Measurements from ENCODE around the gene MLEC.

Gene MLEC

DNA sequence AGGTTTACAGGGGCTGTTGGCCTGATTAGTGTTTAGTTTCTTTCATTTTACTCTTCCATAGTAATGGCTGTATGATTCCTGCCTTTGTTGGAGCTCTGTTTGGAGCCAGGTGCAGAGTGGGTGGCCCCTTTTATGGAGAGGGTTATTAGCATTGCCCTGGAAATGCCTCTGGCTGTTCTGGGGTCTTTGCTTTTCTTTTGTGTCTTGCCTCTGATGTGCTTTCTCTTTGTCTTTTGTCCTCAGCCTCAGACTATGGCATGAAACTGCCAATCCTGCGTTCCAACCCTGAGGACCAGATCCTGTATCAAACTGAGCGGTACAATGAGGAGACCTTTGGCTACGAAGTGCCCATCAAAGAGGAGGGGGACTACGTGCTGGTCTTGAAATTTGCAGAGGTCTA is 6.9 kb downstream of the MLEC start:
- DNase-seq (ENCODE audit: low spot score) = no peak

DNA sequence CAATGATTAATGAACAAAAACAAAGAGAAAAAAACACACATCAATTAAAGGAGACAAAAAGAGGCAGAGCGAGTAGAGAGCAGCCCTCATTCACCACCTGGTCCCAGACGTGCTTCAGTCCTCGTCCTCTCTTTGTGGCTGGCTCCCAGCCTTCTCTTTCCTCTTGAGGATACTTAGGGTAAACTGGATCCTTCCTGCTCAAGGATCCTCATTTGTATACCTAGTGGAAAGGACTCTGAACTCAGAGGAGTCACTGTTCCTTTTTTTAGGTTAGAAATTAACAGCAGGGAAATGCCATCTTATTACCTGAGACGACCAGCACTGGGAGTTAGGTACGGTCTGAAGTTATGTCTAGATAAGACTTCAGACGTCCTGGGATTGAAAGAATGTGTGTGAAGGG is 9.7 kb downstream of the MLEC start:
- no peak for DNase-seq (ENCODE audit: low spot score)

DNA sequence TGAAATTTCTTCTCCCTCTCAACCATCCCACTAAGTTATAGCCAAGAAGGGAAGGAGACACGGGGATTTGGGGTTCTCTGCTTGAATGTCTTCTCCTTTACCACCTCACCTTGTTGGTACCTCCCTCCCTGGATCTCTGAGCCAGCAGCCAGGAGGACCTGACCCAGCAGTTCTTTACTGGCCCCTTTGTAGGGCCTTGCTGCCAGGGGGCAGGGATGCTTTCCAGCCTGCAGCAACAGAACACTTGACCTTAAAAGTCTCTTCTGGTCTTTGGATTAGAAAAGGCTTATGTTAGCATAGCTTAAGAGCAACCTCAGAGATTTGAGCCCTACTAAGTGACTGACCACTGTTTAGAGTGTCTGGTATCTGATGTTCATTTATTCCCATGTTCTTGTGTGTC is 10.4 kb downstream of the MLEC start:
- no peak for DNase-seq (ENCODE audit: low spot score)

DNA sequence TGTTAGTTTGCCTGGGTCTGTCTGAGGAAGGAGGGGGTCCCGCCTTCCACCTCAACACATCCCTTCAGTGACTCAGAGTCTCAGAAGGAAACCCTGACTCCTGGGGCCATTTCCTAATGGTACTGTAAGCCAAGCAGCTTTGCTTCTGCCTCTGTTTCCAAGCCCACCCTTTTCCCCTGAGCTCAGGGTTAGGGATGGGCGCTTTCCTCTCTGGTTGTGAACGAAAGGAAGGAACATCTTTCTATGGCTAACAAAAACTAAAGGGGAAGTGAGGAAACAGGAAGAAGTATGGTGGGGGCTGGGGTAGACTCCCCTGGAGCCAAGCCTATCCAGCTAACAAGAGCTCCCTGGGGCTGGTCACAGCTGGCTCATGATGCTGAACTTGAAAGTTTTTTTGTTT is 11.7 kb downstream of the MLEC start:
- no peak for DNase-seq (ENCODE audit: low spot score)

DNA sequence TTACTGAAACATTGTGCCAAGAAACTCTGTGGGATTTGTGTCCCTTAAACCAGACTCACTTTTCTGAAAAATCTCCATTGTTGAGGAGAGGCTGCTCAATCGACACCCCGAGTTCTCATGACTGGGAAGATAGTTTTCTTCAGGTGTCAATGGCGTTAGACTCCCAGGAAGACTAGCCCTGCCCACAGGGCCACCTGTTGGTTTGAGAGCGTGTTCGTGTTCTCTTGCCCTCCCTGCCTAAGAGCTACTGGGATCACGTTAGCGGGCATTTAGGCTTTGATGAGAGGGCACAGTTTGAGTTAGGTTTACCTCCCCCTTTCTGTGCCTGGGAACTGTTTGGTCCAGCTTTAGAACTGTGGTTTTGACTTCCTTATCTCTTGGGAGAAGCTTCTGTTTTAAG is 12.6 kb downstream of the MLEC start:
- no peak for DNase-seq (ENCODE audit: low spot score)

DNA sequence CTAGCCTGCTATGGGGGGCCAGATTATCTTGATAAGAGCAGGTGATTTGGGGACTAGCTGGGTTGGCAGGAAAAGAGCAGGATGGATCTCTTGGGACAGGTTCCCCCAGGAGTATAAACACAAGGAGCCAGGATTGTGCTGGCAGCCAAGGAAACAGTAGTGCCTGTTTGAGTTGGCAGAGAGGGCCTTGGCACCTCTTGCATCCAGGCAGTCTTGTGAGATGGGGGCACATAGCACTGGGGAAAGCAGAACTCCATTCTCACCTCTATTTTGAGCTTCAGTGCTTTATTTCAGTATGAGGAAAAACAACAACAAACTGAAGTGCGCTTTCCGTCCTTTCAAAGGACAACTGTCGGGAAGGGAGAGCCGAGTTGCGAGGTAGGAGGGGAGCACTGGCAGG is 13.9 kb downstream of the MLEC start:
- no peak for DNase-seq (ENCODE audit: low spot score)

DNA sequence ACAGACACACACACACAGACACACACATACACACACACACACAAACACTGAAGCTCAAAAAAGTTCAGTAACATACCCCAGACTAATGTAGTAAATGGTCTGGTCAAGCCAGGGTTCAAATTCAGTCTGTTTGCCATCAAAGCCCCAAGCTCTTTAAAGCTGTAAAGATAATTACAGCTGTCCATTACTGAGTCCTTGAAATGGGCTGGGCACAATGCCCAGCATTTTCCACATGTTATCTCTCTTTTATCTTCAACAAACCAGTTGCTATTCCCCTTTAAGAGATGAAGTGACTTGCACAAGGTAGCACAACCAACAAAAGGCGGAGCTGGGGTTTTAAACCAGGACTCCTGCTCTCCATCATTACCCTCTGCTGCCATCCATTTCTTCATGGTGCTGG is 15.7 kb downstream of the MLEC start:
- no peak for DNase-seq (ENCODE audit: low spot score)

DNA sequence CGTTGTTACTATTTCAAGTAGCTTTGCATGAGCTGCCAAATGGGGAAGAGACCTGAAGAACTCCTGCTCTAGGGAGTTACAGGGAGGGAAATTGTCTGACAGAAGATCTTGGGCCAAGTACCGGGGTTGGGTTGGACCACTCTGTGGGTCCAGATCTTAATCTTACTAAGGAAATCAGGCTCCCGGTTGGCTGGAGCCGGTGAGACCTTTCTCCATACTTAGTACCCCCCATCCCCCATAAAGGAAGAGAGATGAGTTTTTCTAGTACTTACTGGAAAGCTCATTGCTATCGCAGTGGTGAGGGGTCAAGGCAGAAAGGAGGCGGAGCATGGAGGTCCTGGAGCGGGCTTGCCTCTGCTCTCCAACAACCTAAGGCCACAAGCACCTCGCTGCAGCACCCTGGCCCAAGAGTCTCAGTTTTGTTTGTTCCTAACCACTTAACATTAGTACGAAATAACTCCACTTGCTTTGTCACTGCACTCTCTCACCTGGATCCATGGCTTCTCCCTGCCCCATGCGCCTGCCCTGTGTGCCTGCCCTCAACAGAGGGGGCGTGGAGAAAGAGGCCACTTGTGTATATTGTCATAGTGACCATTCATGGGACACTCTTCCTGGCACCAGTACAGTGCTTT is 16.5 kb downstream of the MLEC start:
- no peak for DNase-seq (ENCODE audit: low spot score)

DNA sequence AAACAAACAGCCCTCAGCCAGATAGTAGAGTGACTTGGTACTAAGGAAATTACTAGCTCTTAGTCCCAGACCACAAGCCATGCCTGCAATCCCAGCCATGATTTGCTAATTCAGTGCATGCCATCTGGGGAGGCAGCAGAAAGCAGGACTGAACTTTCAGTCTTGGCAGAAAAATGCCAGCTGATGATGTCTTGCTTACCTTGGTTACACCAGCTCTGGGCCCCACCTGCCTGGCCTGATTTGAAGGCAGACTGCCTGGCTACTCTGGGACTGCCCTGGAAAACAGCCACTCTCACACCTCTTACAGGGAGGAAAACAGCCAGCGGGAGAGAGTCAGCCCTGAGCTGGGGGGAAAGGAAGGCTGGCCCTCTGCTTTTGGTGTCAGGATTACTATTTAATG is 18.7 kb downstream of the MLEC start:
- DNase-seq (ENCODE audit: low spot score) = no peak

DNA sequence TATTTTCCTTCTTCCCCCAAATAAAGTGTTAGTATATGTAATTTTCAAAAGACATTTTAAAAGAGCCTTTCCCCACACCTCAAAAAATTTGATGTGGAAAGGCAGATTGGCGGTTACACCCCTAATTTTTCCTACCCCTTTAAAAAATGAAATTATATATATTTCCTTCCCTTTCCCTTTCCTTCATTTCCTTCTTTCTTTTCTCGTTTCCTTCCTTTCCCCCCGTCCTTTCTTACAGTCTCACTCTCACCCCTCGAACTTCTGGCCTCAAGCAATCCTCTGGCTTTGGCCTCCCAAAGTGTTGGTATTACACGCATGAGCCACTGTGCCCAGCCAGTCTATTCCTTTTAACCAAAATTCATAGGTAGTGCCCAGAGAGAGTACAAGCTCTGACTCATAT is 19.1 kb downstream of the MLEC start:
- no peak for DNase-seq (ENCODE audit: low spot score)

DNA sequence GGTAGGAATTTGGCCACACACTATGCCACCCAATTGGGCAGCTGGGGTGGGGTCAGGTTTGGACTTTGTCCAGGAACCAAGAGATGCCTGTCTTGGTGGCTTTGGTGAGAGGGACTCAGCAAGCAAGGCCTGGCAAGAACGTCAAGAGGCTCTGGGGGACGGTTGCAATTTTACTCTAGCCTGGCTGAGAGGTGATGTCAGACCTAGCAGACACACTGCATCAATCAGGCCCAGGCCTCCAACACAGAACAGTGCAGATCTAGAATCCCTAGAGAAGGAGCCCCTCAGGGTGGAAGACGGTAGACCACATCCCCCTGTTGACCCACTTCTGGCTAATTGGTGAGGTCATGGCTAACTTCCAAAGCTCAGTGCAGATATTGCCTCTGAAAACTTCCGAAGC is 21.7 kb downstream of the MLEC start:
- DNase-seq (ENCODE audit: low spot score) = no peak

DNA sequence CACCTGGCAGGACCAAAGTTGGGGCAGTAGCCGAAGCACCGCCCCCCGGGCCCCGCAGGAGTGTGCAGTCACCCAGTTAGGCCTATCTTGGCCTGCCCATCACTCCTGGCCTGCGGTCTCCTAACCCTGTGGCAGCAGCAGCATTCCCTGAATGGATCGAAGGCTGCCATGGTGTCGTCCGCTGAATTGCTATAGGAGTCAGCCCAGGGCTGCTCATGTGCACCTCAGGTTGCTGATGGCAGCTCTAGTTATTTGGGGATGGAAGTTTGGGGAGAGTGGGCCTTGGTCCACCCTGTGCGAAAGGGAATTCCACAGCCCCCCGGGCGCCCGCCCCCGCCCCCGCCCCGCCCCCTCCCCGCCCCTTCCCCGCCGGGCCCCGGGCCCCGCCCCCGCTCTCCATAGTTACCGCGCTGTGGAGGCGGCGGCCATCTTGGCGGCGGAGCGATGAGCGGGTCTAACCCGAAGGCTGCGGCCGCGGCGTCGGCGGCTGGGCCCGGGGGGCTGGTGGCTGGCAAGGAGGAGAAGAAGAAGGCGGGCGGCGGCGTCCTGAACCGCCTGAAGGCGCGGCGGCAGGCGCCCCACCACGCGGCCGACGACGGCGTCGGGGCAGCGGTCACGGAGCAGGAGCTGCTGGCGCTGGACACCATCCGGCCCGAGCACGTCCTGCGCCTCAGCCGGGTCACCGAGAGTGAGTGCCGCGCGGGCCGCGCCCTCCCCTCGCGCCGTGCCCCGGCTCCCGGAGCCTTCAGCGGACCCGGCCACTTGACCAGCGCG is 23.3 kb downstream of the MLEC start, which contains the start of gene UNC119B:
Gene UNC119B (plus strand): TSS at position 428 of the 774 bp plus-strand sequence. CDS start 17 bp downstream, at position 445.
- DNase-seq (ENCODE audit: low spot score) = peak; percentile 67

DNA sequence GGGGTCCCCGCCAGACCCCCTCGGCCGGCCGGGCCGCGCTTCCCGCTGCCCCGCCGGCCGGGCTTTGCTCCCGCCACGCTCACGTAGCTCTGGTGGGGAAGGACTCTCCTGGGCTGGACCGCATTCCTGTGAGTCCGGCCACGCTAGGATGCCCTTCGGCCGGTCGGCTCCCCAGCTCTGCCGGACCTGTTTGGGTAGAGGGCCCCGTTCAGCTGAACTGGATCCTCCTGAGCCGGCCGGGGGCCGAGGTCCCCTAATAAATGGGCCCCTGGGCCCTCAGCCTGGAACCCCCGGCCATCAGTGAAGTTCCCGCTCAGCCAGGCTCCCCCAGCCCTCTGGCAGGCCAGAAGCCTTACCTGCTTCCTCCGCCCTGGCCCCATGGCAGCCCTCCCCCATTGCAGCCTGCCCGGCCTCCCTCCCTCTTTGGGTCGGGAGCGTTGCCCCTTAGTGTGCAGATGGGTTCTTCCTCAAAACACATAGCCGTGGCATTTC is 23.9 kb downstream of the MLEC start:
- no peak for DNase-seq (ENCODE audit: low spot score)

DNA sequence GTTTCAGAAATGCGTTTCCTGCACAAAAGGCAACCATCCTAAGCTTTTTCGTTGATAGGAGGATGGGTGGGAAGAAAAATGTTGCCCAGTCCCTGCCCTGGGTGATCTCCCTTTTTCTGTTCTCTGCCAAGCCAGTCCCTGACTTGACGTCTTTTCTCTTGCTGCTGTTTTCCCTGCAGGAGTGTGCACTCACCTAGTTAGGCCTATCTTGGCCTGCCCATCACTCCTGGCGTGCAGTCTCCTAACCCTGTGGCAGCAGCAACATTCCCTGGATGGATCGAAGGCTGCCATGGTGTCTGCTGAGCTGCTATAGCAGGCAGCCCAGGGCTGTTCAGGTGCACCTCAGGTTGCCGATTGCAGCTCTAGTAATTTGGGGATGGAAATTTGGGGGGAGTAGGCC is 24.5 kb downstream of the MLEC start:
- no peak for DNase-seq (ENCODE audit: low spot score)

DNA sequence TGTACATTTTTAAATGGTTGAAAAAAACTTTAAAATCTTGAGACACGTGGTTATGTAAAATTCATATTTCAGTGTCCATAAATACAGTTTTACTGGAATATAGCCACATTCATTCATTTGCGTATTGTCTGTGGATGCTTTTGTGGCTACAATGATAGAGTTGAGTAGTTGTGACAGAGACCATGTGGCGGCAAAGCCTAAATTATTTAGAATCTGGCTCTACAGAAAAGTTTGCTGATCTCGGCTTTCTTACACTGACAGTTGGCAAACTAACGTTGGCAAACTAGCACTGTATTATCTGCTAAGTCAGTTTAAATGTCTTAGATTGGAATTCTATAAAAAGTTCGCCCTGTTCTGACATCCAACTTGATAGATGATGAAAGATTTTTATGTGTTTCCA is 25.7 kb downstream of the MLEC start:
- DNase-seq (ENCODE audit: low spot score) = no peak

DNA sequence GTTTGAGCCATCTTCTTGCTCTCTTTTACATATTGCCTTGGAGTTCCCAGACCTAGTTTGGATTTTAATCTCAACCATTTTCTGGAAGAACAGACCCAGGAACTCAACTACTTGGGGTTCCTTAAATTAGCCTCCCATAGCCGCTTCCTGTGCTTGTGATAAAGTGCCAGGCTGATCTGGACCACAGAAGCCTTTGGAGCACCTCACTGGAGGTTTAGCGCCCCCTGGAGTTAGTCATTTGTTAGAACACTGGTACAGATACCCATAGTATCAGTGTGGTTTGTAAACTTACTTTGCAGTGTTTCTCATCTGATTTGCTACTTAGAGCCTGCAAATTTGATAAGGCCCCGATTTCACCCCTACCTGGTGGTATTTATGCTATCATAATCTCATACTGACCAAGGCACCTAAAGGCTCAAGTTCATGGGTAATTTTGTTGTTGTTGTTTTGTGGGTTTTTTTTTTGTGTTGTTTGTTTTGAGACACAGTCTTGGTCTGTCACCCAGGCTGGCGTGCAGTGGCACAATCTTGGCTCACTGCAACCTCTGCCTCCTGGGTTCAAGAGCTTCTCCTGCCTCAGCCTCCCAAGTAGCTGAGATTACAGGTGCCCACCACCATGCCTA is 27.0 kb downstream of the MLEC start:
- peak; percentile 79 for DNase-seq (ENCODE audit: low spot score)

DNA sequence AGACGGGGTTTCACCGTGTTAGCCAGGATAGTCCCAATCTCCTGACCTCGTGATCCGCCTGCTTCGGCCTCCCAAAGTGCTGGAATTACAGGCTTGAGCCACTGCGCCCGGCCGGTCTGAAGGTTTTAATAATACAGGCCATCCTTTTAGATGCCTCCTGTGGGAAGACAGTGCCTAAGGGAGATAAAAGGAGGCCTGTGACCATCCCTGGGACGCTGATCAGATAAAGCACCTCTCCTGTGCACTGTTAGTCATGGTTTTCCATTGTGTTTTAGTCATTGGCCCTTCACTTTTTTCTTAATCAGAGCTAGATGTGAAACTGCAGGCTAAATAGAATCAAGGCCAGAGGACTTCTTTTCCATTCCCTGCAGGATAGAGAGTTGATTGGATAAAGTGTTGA is 31.1 kb downstream of the MLEC start:
- no peak for DNase-seq (ENCODE audit: low spot score)

DNA sequence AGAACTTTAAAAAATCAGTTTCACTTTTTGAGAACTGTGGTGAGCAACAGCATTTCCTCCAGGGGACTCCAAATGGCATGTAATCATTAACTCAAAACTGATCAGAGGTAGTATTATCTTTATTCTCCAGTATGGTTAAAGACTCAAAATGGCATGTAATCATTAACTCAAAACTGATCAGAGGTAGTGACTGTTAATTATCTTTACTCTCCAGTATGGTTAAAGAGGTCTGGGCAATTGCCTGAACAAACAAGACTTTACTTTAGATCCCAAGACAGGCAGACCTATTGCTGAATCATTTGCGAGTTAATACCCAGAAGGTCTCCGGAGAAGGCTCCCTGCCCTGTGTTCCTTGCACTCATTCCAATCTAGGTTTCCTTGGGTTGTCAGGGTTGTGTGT is 32.1 kb downstream of the MLEC start:
- no peak for DNase-seq (ENCODE audit: low spot score)

DNA sequence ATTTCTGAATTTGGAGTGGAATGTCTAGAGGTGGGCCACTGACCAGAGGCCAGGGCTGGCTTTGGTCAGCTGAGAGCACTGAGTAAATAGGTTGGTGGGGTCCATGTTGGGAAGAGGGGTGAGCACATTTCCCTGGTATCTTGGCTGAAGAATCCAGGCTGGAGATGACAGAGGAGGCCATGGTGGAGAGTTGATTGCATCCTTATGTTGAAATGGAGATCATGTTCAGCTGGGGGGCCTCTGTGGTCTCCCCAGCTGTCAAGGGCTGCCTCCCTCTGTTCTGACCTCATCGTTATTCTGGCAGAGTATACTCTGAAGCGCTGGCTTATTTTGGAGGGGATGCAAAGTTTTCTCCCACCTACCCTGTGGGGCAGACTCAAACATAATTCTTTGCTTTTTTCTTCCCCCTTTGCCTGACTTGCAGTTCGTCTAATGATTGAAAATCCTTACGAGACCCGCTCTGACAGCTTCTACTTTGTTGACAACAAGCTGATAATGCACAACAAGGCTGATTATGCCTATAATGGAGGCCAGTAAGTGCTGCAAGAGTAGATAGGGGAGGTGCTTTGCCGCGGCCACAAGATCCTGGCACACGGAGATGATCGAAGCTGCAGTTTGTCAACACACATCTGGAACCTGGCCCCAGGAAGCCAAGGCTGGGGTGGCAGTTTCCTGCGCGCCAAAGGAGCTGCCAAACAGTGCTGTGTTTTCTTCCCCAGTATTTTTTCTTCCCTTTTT is 32.7 kb downstream of the MLEC start:
- DNase-seq (ENCODE audit: low spot score) = no peak

DNA sequence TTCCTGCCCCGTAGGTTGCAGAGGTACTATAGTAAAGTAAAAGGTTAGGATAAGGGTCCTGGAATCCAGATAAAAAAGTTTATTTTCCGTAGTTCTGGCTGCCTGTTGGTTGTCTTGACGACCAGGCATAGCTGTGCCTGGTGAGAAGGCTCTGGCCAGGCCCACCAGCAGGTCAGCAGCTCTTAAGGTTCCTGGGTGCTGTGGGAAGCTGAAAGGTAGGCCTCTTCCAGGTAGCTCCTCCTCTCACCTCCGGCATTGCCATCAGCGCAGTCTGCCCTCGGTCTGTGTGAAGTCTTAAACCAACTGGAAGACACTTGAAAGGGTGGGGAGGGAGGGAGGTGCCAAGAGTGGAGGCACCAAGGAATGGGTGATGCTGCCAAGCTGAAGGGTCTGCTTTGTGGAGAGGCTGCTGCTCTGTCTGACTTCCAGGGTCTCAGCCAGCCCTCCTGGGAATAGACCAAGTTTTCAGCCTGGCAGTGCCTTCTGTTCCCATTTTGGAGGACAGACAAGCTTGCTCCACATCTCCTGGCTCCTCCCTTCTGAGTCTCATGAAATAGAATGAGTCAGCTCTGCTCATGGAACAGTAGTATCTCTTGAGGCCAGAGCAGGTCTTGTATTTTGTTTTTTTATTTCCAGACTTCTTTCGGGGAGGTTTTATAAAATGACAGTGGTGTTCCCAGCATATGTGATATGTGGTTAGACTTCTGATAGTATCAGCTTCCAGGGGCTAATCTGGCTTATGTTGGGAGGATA is 33.5 kb downstream of the MLEC start:
- DNase-seq (ENCODE audit: low spot score) = peak; percentile 73

DNA sequence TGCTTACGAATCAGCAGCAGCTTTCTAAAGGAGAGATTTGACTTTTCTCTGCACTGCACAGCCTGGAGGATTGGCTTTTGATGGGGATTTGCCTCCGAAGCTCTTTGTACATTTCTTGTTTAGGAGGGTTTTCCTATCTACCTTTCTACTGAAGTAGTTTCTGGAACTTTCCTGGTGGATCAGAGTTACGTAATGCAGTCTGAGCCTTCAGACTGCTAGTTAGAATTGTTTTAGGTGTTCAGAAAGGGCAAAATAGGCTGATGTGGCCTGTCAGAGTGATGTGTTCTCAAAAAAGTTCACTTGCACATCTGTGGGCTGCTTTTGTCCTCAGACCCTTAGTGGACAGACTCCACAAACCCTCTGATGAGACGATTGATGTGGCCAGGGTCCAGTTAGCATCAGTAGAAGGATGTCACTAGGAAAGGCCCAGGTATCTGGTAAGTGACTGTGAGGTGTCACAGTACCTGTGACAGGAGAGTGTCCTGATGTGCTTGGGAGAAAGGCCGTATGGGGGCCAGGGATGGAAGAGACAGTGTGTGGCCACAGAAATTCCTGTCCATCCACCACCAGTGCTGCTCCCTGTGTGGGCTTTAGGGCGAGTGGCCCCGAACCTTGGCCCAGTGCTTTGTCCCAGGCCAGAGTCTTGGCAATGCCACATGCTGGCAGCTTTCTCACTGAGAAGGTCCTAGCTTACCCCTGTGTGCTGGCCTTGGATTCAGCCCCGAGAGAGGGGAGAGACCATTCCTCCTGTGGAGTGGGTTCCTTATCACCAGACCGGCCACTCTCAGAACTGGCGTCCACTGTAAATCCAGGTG is 34.2 kb downstream of the MLEC start:
- no peak for DNase-seq (ENCODE audit: low spot score)
